ELF-1 (cell line): ENCODE data around the gene PTPRC.

ENCODE experiments used
- DNase-seq: peaks from one replicate; pipeline ENCODE4 v3.0.0-alpha.2; 2016; ENCODE audit warnings: low read depth, low spot score

PTPRC gene

GRCh38 chr1:198620951-198621824 is 17.7 kb upstream of the PTPRC start:
- no peak for DNase-seq

- no peak for DNase-seq
Measured at GRCh38 chr1:198622001-198622400, 16.8 kb upstream of the PTPRC start.

GRCh38 chr1:198623752-198624647 is 14.8 kb upstream of the PTPRC start:
- no peak for DNase-seq

GRCh38 chr1:198624648-198624980 is 14.2 kb upstream of the PTPRC start:
- no peak for DNase-seq

GRCh38 chr1:198627436-198628066 is 11.3 kb upstream of the PTPRC start:
- DNase-seq: no peak

GRCh38 chr1:198628067-198628455 is 10.8 kb upstream of the PTPRC start:
- no peak for DNase-seq

- DNase-seq: no peak
Measured at GRCh38 chr1:198629610-198630009, 9.2 kb upstream of the PTPRC start.

- DNase-seq: no peak
Measured at GRCh38 chr1:198630863-198631262, 8.0 kb upstream of the PTPRC start.

- DNase-seq: no peak
Measured at GRCh38 chr1:198631292-198631691, 7.5 kb upstream of the PTPRC start.

GRCh38 chr1:198632007-198632406 is 6.8 kb upstream of the PTPRC start:
- DNase-seq: no peak

- no peak for DNase-seq
Measured at GRCh38 chr1:198633675-198634121, 5.1 kb upstream of the PTPRC start.

GRCh38 chr1:198635964-198636363 is 2.9 kb upstream of the PTPRC start:
- no peak for DNase-seq

GRCh38 chr1:198636391-198636790 is 2.4 kb upstream of the PTPRC start:
- DNase-seq: no peak

- no peak for DNase-seq
Measured at GRCh38 chr1:198637157-198637556, 1.7 kb upstream of the PTPRC start.

GRCh38 chr1:198637916-198638437 is 863 bp upstream of the PTPRC start:
- DNase-seq: no peak

- DNase-seq: no peak
Measured at GRCh38 chr1:198638441-198638840, 399 bp upstream of the PTPRC start.

- no peak for DNase-seq
Measured at GRCh38 chr1:198639671-198640143, 867 bp downstream of the PTPRC start.

- DNase-seq: no peak
Measured at GRCh38 chr1:198640174-198640573, 1.3 kb downstream of the PTPRC start.

- DNase-seq: no peak
Measured at GRCh38 chr1:198641501-198641900, 2.7 kb downstream of the PTPRC start.

- DNase-seq: no peak
Measured at GRCh38 chr1:198641966-198642668, 3.3 kb downstream of the PTPRC start.

GRCh38 chr1:198642983-198643382 is 4.1 kb downstream of the PTPRC start:
- no peak for DNase-seq
